Raji (cell line): ENCODE data around the gene SLC25A19.

Experiments
- POLR2A ChIP-seq: IDR thresholded peaks from 2 replicates; pipeline ENCODE4 v1.6.1; 2011; ENCODE audit warnings: low read depth, low read length, control low read depth; ENCODE audit not compliant: insufficient read depth

SLC25A19 gene

DNA sequence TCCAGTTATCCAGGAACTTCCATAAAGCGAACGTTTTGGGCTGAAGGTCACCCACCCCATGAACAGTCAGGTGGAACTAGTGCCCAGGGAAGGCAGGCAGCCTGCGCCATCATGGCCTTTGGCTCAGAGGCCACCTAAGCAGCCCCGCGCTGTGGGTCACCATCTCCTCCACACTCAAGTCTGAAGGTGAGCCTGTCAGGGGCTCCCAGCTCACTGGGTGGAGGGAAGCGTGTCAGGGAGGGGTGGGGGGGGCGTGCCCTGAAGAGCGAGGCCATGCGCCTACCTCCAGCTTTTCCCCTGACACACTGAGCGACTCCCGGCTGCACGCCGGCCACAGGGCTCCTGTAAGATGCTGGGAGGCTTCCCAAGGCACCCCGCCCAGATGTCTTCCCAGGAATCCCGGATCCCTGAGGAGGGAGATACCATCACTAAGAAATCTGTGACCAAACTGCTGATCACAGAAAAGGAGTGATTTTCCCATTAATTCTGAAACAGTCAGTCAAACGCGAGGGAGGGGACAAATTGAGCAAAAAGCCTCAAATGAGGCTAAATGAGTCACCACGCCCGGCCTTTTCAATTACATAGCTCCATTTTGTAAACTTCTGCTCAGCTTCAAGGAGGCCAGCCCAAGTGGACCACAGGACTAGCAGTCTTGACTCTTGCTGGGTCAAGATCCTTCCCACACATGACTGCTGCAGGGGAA, 26.5 kb upstream of the SLC25A19 start:
- TF ChIP-seq POLR2A = no peak

DNA sequence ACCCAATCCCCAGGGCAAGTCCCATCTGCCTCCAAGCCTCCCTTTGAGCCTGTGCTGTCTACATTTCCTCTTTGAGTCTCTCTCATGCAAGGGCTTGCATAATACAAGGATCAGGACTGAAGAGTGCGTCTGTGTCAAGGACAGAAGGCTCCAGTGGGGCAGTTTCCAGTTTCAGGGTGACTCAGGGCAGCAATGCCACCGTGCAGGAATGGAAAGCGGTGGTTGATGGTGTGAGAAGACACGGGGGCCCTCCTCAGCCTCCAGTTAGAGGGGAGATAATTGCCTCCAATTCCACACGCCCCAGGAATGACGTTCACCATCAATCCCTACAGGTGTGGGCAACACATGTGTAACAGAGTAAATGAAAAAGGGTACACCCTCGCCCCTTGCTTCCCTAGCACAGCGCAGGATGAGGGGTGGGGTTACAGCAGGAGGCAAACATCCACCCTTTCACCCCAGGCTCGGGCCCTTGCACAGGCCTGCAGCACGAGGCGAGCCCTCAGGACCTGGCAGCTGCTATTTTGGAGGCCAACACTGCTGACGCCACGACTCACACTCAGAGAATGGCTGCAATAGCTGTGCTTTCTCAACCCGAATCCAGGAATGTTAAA, 24.8 kb upstream of the SLC25A19 start:
- TF ChIP-seq POLR2A = no peak

DNA sequence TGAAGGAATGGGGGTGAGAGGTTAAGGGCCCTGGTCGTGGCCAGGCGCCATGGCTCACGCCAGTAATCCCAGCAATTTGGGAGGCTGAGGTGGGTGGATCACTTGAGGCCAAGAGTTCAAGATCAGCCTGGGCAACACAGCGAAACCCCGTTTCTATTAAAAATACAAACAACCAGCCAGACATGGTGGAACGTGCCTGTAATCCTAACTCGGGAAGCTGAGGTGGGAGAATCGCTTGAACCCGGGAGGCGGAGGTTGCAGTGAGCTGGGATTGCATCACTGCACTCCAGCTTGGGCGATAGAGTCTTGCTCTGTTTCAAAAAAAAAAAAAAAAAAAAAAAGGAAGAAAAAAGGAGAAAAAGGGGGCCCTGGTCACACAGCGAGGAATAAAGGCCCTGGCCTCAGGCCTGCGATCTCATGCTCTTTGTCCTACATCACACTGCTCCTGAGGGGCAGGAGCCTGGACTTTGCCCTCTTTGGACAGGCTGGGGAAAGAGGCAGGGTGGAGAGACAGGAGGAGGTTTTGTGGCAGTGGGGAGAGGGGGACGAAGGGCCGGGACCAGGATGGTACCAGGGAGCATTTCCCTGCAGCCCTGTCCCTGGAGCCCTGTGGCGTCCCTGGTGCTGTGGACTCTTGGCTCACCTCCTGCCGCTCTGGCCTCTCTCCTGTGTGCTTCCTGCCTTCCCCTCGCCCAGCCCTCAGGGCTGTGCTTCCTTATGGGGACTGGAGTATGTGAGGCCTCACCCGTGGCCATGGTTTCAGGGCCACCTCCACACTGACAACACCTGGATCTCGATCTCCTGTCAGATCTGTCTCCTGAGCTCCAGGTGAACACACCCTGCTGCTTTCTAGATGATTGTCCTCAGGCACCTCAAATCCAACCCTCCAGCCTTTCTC, 19.7 kb upstream of the SLC25A19 start:
- no peak for TF ChIP-seq POLR2A

GRCh38 chr17:75307957-75308731, 18.9 kb upstream of the SLC25A19 start:
- TF ChIP-seq POLR2A = no peak

- TF ChIP-seq POLR2A = no peak
These were observed 12.4 kb upstream of the SLC25A19 start for GRCh38 chr17:75301502-75302206.

GRCh38 chr17:75301049-75301448, 11.8 kb upstream of the SLC25A19 start:
- no peak for TF ChIP-seq POLR2A

DNA sequence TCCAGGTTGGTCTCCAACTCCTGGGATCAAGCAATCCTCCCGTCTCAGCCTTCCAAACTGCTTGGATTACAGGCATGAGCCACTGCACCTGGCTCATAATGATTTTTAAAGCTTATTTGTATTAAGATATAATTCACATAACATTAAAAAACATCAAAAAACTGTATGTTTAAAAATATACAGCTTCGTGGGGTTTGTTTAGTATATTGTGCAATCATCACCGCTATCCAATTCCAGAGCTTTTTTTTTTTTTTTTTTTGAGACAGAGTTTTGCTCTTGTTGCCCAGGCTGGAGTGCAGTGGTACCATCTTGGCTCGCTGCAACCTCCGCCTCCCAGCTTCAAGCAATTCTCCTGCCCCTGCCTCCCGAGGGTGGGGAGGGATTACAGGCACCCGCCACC, 11.0 kb upstream of the SLC25A19 start:
- no peak for TF ChIP-seq POLR2A

GRCh38 chr17:75295201-75296158, 6.2 kb upstream of the SLC25A19 start:
- peak; percentile 79 for TF ChIP-seq POLR2A

- TF ChIP-seq POLR2A = no peak; the same call in 1 of the 2 replicates
These were observed 652 bp upstream of the SLC25A19 start for GRCh38 chr17:75289832-75290337.

DNA sequence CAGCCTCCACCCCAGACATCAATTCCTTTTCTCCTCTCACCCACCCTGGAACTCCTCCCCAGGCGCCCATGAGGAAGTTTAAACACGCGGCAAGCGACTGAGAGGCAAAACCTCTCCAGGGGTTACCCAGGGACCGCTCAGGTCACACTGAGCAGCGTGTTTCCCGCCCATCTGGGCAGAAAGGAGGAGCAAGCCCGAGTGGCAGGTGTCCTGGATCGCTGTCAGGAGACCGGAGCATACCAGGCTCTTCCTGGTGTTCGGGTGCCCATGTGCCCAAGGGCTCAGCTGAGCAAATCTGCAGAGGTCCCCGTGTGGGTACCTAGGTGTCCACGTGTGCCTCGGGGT, 491 bp downstream of the SLC25A19 start:
- no peak for TF ChIP-seq POLR2A

DNA sequence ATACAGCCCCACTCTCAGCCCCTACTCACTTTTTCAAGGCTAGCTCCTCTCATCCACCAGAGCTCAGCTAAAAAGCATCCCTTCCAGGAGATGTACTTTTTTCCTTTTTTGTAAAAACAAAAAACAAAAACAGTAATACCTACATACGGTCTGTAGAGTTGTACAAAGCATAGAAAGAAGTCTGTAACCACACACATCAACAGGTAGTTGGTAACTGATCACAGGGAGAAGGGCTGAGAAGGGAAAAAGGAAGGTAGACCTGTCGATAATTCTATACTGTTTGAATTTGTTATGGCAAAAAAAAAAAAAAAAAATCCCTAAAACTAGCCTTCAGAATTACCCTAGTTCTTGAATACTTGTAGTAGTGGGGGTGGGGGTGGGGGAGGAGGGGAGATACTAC, 874 bp downstream of the SLC25A19 start:
- TF ChIP-seq POLR2A = no peak

GRCh38 chr17:75287221-75287620, 2.0 kb downstream of the SLC25A19 start:
- no peak for TF ChIP-seq POLR2A

GRCh38 chr17:75285123-75285522, 4.1 kb downstream of the SLC25A19 start:
- no peak for TF ChIP-seq POLR2A
